A673 (cell line): ENCODE data around the gene COPE. TPM values are rescaled to one million over a fixed set of nuclear protein-coding genes. Genes with fewer than 3 reads are reported as not detected.
A peak's percentile ranks its signal among the peaks of the same experiment; 100 is the strongest.

ENCODE experiments used
- BruUV-seq: library from RNA; stranded (reverse); fragments of 400-500 nt; replicated peaks from 2 replicates; lab custom pipeline; 2021; lab: Mats Ljungman, UMichigan
- CTCF ChIA-PET: fragments of 300-600 bp; sonication (Branson Sonifier 250); formaldehyde crosslinking; loops from one replicate; lab custom pipeline; 2022; ENCODE audit warnings: antibody characterized with exemption; lab: Charles Lee
- POLR2A ChIA-PET: fragments of 300-600 bp; sonication (Branson Sonifier 250); formaldehyde crosslinking; loops from one replicate; lab custom pipeline; 2022; ENCODE audit warnings: antibody characterized with exemption; ENCODE audit not compliant: low non-redundant PET; lab: Charles Lee
- DNase-seq: peaks from one replicate; pipeline ENCODE4 v3.0.0-alpha.2; 2015; ENCODE audit warnings: low spot score
- H3K27ac ChIP-seq: fragments of 200-600 bp; sonication (generic); 2 replicates; pipeline ENCODE4 v1.5.1; 2016; ENCODE audit warnings: mixed run types, low read depth, mild to moderate bottlenecking, mixed read lengths, antibody characterized with exemption, low read length; ENCODE audit not compliant: poor library complexity, severe bottlenecking
- H3K27me3 ChIP-seq: fragments of 200-600 bp; sonication (generic); replicated peaks from 2 replicates; pipeline ENCODE4 v1.6.1; 2017; ENCODE audit warnings: mixed run types, low read depth, mild to moderate bottlenecking, mixed read lengths, antibody characterized with exemption, low read length; ENCODE audit not compliant: insufficient read depth, poor library complexity
- H3K36me3 ChIP-seq: fragments of 200-600 bp; sonication (generic); 2 replicates; pipeline ENCODE4 v1.6.1; 2016; ENCODE audit warnings: mixed run types, mild to moderate bottlenecking, mixed read lengths, antibody characterized with exemption, low read length; ENCODE audit not compliant: insufficient read depth, poor library complexity, severe bottlenecking
- H3K4me1 ChIP-seq: fragments of 200-600 bp; sonication (generic); 2 replicates; pipeline ENCODE4 v1.6.1; 2017; ENCODE audit warnings: mixed run types, mild to moderate bottlenecking, mixed read lengths, antibody characterized with exemption, low read length; ENCODE audit not compliant: insufficient read depth, poor library complexity, severe bottlenecking
- H3K4me3 ChIP-seq: fragments of 200-600 bp; sonication (generic); 2 replicates; pipeline ENCODE4 v1.5.1; 2016; ENCODE audit warnings: low read depth, mixed run types, mild to moderate bottlenecking, mixed read lengths, low read length; ENCODE audit not compliant: poor library complexity, severe bottlenecking
- H3K9me3 ChIP-seq: fragments of 200-600 bp; sonication (generic); 2 replicates; pipeline ENCODE4 v1.6.1; 2016; ENCODE audit warnings: mixed run types, low read depth, mild to moderate bottlenecking, mixed read lengths, antibody characterized with exemption, low read length; ENCODE audit not compliant: poor library complexity, severe bottlenecking
- EZH2 ChIP-seq: fragments of 200-600 bp; sonication (generic); IDR thresholded peaks from 2 replicates; pipeline ENCODE4 v1.6.1; 2017; ENCODE audit warnings: borderline replicate concordance, low read depth, mild to moderate bottlenecking, mixed read lengths, antibody characterized with exemption, low read length; ENCODE audit not compliant: poor library complexity, severe bottlenecking
- intact Hi-C: fragments of 100-400 bp; cut with micrococcal nuclease; formaldehyde crosslinking; loops from one replicate; pipeline ENCODE4 v1.10.0; 2022; ENCODE audit not compliant: unreplicated experiment
- total RNA-seq: library from RNA; stranded (reverse); gene quantifications from 2 replicates; pipeline ENCODE4 v1.2.3, GENCODE V29; 2021
- TF ChIP-seq, protein P1 (sequence below): fragments of 300-800, 200-600 bp; sonication (generic); conservative IDR thresholded peaks from 2 replicates; pipeline ENCODE4 v1.5.1; 2017; ENCODE audit warnings: low read depth, mild to moderate bottlenecking, antibody characterized with exemption, low read length, moderate library complexity, mixed read lengths

Gene COPE
- total RNA-seq, 1 experiment from 2014 or later: 244 TPM

DNA sequence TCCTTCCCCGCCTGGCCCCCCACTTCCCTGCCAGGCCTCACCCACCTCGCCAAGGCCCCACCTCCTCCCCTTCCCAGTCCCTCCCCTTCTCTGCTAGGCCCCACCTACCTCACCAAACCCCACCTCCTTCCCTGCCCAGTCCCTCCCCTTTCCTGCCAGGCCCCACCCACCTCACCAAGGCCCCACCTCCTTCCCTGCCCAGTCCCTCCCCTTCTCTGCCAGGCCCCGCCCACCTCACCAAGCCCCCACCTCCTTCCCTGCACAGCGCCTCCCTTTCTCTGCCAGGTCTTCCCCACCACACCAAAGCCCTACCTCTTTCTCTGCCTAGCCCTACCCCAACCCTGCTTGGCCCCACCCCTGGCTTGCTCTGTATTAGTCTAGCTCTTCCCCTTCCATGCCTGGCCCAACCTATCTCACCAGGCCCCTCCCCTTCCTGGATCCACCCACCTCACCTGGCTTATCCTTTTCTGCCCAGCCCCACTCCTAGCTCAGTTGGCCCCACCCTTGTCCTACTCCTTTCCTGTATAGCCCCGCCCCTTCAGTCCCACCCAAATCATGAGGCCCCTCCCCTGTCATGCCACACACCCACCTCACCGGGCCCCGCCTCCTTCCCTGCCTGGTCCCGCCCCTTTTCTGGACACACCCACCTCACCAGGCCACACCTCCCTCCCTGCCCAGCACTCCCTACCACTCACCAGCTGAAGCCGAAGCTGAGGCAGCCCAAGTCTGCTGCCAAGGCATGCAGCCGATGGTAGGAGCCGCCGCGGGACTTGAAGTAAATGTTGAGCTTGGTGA, 39.4 kb downstream of the COPE start:
- H3K9me3 ChIP-seq: no peaks in the 10 kb centered on the region
- H3K27me3 ChIP-seq: no peaks in the 10 kb centered on the region
- H3K4me3 ChIP-seq: no peak overlapping the region
- ChIA-PET POLR2A (interaction anchor here (0.5 kb wide), 1 partner anchor 8 kb away, joined by 4 read pairs; no protein-coding TSS in a partner anchor), CTCF (no interaction called here)
- no peak for TF ChIP-seq EZH2
- TF ChIP-seq, protein P1, sequence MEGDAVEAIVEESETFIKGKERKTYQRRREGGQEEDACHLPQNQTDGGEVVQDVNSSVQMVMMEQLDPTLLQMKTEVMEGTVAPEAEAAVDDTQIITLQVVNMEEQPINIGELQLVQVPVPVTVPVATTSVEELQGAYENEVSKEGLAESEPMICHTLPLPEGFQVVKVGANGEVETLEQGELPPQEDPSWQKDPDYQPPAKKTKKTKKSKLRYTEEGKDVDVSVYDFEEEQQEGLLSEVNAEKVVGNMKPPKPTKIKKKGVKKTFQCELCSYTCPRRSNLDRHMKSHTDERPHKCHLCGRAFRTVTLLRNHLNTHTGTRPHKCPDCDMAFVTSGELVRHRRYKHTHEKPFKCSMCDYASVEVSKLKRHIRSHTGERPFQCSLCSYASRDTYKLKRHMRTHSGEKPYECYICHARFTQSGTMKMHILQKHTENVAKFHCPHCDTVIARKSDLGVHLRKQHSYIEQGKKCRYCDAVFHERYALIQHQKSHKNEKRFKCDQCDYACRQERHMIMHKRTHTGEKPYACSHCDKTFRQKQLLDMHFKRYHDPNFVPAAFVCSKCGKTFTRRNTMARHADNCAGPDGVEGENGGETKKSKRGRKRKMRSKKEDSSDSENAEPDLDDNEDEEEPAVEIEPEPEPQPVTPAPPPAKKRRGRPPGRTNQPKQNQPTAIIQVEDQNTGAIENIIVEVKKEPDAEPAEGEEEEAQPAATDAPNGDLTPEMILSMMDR: no peak
- H3K27ac ChIP-seq: no peak overlapping the region
- intact Hi-C loops: no loop called here
- peak; percentile 53 for DNase-seq
- peaks cover 13% of the 10 kb centered on the region for H3K36me3 ChIP-seq
- BruUV-seq: no TSS peak
- H3K4me1 ChIP-seq: no peaks in the 10 kb centered on the region

DNA sequence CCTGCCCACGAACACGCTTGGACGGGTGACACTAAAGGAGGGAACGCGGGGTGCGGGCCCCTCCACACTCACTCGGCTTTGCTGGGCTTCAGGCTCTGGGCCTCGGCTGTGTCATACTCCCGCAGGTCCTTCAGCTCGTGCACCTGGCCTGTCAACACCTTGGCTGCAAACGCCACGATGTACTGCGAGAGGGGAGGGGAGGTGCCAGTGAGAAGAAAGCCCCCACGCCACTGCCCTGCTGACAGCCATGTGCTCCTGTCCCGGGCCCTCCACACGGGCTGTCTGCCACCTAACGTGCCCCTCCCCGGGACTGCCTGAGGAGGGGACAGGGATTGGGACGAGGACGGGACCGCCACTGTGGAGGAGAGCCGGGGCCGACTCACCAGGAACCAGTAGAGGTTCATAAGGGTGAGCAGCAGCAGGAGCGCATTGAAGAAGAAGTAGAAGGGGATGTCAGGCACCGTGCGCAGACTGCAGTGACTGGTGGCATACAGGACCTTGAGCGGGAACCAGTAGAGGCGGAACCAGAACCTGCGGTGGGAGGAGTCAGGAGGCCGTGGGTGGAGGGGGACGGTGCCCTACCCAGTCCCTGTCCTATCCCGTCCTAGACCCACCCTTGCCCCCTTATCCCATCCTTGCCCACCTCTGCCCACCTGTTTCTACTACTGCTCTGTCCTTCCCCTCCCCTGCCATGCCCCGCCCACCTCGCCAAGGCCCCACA, 40.2 kb downstream of the COPE start:
- DNase-seq: no peak
- POLR2A ChIA-PET: no interaction called here
- Histone ChIP-seq H3K27ac (no peak overlapping the region), H3K4me1 (no peaks in the 10 kb centered on the region), H3K27me3 (no peaks in the 10 kb centered on the region), H3K9me3 (no peaks in the 10 kb centered on the region), H3K4me3 (no peak overlapping the region), H3K36me3 (peaks cover 13% of the 10 kb centered on the region)
- intact Hi-C loops: no loop called here
- BruUV-seq: no TSS peak
- CTCF ChIA-PET: no interaction called here
- TF ChIP-seq, protein P1: no peak
- TF ChIP-seq EZH2: no peak

DNA sequence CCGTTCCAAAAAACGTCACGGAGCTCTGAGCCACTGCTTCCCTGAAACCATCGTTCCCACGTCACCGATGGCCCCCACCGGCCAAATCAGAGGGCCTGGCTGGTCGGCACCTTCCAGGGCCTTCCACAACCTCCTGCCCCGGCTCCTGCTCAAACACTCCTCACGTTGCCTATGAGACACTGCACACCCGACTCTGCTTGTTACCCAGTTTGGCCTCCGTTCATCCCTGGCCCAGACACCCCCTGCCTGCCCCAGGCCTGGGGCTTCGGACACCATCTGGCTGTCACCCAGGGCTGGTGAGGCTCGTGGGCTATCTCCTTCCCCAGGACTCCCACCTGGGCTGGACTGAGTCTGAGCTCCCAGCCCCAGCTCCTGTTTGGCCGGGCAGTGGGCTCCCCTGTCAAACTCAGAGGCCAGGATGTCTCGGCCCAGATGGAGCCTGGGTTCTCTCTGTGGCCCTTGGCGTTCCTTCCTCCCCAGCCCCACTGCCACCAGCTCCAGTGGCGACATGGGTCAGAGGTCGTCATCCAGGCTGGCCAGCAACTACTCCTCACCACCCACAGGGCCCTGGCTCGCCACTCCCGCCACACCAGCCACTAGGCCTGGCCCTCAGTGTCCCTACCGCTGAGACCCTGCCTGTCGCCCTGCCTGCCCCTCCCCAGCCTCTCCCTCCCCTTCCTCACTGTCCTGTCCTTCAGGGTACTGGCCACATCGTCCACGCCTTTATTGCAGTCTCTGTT, 41.0 kb downstream of the COPE start:
- no peak for DNase-seq
- BruUV-seq: no TSS peak

More for the DNA sequence above, 41.0 kb downstream of the COPE start:
- H3K27me3 ChIP-seq: no peaks in the 10 kb centered on the region
- ChIA-PET CTCF (no interaction called here), POLR2A (no interaction called here)
- H3K4me3 ChIP-seq: no peak overlapping the region
- intact Hi-C loops: no loop called here
- H3K9me3 ChIP-seq: no peaks in the 10 kb centered on the region
- peaks cover 13% of the 10 kb centered on the region for H3K36me3 ChIP-seq
- no peak for TF ChIP-seq EZH2
- TF ChIP-seq, protein P1: no peak
- H3K4me1 ChIP-seq: no peaks in the 10 kb centered on the region
- no peak overlapping the region for H3K27ac ChIP-seq
